ENCODE measurements around the gene CLIC5.

DNA sequence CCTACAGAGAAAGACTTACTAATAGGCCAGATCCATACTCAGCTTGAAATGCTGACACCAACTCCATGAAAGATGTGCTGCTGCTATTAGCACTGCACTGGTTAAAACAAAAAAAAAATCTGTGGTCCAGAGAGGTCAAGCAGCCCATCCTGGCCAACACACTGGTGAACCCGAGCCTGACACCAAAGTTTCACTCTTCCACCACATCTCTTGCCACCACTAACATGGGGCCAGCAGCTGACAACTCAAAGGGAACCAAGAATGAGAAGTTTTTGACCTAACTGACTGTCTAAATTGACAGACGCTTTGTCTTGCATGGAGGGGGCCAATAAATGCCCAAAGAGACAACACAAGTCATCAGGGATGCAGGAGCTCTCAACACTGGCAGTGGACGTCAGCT, 5.4 kb downstream of the CLIC5 start:
- TF ChIP-seq, protein P1, sequence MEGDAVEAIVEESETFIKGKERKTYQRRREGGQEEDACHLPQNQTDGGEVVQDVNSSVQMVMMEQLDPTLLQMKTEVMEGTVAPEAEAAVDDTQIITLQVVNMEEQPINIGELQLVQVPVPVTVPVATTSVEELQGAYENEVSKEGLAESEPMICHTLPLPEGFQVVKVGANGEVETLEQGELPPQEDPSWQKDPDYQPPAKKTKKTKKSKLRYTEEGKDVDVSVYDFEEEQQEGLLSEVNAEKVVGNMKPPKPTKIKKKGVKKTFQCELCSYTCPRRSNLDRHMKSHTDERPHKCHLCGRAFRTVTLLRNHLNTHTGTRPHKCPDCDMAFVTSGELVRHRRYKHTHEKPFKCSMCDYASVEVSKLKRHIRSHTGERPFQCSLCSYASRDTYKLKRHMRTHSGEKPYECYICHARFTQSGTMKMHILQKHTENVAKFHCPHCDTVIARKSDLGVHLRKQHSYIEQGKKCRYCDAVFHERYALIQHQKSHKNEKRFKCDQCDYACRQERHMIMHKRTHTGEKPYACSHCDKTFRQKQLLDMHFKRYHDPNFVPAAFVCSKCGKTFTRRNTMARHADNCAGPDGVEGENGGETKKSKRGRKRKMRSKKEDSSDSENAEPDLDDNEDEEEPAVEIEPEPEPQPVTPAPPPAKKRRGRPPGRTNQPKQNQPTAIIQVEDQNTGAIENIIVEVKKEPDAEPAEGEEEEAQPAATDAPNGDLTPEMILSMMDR (IDR thresholded peaks at IDR 0.05; ENCODE audit: insufficient read depth, low read length): no peak
- TF ChIP-seq SPI1 (IDR thresholded peaks at IDR 0.05; ENCODE audit: borderline replicate concordance, low read depth): no peak

Data from HL-60 (cell line).